NCI-H2171 treated with DMSO at 0.1 percent for 48 hours (cell line): ENCODE data around the gene PPFIA2.

ENCODE experiments used
- DNase-seq: peaks from one replicate; lab custom pipeline; 2025; lab: John Stamatoyannopoulos, UW

PPFIA2 gene

DNA sequence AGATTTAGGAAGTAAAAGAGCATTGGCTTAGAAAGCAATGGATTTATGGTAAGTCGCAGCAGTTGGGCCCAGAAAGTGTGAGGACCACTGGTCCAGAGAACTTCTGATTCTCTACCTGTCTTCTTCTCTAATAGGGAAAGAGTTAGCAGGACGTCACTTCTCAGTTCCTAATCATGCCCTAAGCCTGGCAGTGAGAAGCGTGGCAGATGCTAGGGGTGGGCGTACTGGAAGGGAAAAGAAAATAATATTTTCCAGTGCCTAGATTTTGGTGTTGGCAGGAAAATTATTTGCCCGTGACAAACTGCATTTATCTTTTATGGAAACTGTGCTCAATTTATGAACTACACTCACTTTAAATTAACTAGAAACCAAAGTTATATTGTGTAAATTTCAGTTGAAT is 212.3 kb downstream of the PPFIA2 start:
- no peak for DNase-seq

DNA sequence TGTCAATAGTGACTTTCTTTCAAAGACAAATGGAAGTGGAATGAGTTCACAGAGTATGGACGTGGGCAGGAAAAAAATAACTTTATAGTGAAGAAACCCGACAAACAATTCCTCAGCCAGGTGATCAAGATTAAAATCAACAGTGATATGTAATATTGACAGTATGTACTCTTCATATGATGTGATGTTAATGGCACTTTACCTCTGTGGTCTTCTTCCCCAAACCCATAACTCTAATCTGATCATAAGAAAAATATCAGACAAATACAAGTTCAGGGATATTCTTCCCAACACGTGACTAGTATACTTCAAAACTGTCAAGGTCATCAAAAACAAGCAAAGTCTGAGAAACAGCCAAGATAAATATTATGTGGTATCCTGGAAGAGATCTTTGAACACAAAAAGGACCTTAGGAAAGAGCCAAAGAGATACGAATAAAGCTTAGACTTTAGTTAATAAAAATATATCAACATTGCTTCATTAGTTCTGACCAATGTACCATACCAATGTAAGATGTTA is 215.5 kb downstream of the PPFIA2 start:
- DNase-seq: no peak

DNA sequence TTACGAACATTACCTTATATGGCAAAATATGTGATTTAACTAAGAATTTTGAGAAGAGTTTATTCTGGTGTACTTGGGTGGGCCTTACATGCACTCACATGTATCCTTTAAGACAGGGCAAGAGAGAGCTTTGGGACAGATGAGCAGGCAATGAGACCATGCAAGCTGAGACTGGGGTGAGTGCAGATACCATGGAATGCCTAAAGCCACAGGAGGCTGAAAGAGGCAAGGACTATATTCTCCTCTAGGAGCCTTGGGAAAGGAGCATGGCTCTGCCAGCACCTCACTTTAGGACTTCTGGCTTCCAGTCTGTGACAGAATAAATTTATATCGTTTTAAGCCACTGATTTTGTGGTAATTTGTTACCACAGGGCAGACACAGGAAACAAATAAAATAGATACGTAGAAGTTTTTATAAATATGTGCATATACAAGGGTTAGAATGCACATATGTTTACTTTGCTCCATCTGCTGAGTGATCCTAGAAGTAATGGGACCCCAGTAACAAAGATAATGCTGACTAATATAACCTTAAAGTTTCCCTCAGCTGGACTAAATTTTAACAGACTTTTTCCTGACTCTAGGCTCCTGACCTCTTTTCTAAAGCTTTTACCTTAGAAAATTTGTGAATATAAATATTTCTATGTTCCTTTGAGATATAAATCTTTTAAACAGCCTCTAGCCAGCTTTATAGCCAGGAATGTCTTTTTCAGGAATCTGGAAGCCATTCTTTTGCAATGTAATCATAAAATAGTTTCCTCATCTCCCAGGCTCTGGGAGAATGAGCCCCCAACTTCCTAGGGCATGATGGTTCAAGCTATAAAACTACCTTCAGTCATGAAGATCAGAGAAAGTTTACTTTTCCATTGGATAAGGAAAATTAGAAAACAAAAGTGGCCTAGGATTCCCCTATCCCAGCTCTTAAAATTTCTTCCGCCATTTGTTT is 216.8 kb downstream of the PPFIA2 start:
- no peak for DNase-seq

DNA sequence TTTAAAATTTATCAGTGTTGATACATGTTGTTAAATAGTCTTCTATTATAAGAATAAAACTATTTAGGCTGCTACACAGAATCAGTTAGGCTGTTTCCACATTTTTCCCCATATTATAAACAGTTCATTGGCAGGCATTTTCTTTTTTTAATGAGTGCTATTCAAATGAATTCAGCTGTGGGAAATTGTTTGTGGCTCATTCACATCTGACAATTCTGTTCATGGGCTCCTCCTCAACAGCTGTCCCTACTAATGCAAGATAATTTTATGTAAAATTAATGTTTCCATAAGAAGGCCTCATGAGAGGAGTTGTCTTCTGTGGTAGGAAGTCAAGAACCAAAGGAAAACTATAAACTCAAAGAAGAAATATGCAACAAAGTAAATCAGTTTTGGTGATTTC is 218.0 kb downstream of the PPFIA2 start:
- peak; percentile 47 for DNase-seq

GRCh38 chr12:81539279-81539678 is 219.9 kb downstream of the PPFIA2 start:
- DNase-seq: no peak

DNA sequence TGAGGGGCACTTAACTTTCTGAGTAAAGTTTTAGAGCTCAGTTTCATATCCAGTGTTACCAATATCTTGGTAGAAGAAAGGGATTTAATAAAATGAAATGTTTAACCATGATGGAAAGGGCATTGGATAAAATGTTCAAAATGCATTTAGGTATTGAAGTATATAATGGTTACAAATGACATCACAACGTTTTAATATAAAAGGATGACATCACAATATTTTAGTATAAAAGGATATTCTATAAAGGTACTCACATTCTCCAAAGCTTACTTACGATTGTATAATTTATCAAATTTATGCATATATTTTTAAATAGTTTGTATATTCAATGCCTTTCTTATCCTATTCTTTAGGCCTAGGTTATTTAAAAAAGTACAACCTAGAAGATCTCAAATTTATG is 226.1 kb downstream of the PPFIA2 start:
- DNase-seq: no peak

GRCh38 chr12:81530352-81530751 is 228.8 kb downstream of the PPFIA2 start:
- DNase-seq: no peak

GRCh38 chr12:81520064-81520945 is 238.8 kb downstream of the PPFIA2 start:
- DNase-seq: no peak

GRCh38 chr12:81518638-81519037 is 240.5 kb downstream of the PPFIA2 start:
- no peak for DNase-seq

GRCh38 chr12:81517296-81517695 is 241.9 kb downstream of the PPFIA2 start:
- no peak for DNase-seq

- DNase-seq: no peak
Measured at GRCh38 chr12:81502912-81503695, 256.0 kb downstream of the PPFIA2 start.

- no peak for DNase-seq
Measured at GRCh38 chr12:81500788-81501187, 258.4 kb downstream of the PPFIA2 start.

- DNase-seq: no peak
Measured at GRCh38 chr12:81499809-81500208, 259.3 kb downstream of the PPFIA2 start.

- peak; percentile 37 for DNase-seq
Measured at GRCh38 chr12:81492131-81492720, 266.9 kb downstream of the PPFIA2 start.

GRCh38 chr12:81472934-81473333 is 286.2 kb downstream of the PPFIA2 start:
- no peak for DNase-seq

DNA sequence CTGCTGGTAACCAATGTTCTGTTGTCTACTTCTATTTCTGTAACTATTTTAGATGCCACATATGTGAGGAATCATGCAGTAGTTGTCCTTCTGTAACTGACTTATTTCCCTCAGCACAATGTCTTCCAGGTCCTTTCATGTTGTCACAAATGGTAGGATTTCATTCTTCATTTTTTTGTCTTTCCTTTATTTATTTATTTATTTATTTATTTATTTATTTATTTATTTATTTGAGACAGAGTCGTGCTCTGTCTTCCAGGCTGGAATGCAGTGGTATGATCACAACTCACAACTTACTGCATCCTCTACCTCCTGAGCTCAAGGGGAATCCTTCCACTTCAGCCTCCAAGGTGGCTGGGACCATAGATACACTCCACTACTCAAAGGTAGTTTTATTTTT is 288.2 kb downstream of the PPFIA2 start:
- no peak for DNase-seq

DNA sequence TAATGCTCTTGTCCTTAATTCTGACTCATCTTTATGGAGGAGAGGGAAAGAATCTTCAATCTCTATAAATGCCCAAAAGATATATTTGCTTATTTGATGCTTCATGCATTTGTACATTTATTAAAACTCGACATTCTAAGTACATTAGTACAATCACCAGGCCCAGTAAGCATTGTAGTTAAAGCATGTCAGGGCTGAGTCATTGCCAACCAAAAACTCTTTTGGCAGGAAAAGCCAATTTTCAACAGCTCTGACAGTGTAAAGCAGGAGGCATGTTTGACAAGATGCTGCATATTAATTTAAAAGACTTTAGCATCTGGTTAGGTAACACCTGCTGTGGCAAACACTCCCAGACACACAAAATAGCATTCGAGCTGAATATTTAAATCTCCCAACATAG is 290.9 kb downstream of the PPFIA2 start:
- DNase-seq: peak; percentile 86

- no peak for DNase-seq
Measured at GRCh38 chr12:81465876-81466275, 293.3 kb downstream of the PPFIA2 start.

DNA sequence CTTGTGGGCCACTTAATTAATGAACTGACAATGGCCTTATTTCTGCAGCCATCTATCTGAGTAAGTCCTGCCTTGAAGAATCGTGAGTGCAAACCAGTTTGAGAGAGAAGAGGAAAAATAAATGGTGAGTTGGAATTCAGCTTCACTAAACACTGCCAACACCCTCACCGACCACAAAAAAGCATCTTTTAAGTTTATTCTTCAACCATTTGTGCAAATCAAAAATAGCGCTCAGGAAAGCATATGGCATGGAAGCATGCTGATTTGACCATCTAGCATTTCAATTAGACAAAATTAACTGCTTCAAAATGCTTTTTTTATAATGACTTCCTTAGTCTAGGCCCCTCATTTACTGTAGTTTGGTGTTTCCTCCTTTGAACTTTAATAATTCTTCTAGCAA is 294.0 kb downstream of the PPFIA2 start:
- peak; percentile 18 for DNase-seq

- DNase-seq: no peak
Measured at GRCh38 chr12:81461163-81461562, 298.0 kb downstream of the PPFIA2 start.
